HCT116 (cell line): ENCODE results near the gene CNTN5. TPM values are rescaled to one million over a fixed set of nuclear protein-coding genes. Genes with fewer than 3 reads are reported as not detected.

Experiments used
- ATAC-seq: fragments of 200-7000 bp; cut with Tn5 transposase; 2 replicates; pipeline ENCODE4 v1.9.1; 2020; ENCODE audit warnings: mild to moderate bottlenecking, moderate library complexity
- BruUV-seq: library from RNA; stranded (reverse); fragments of 400-500 nt; replicated peaks from 2 replicates; lab custom pipeline; 2021; lab: Mats Ljungman, UMichigan
- CTCF ChIA-PET: fragments of 300-600 bp; sonication (Branson Sonifier 250); formaldehyde crosslinking; loops from one replicate; lab custom pipeline; 2021; ENCODE audit warnings: antibody characterized with exemption; lab: Charles Lee
- POLR2A ChIA-PET: fragments of 300-600, 350-600 bp; sonication (Branson Sonifier 250); formaldehyde crosslinking; loops from one replicate; lab custom pipeline; 2021; ENCODE audit warnings: antibody characterized with exemption; lab: Charles Lee
- RAD21 ChIA-PET, 2 experiments: fragments of 300-600 bp; sonication (Branson Sonifier 250); formaldehyde crosslinking; loops; one replicate each; lab custom pipeline; 2023; ENCODE audit warnings: low total read pairs in 2 of 2; ENCODE audit not compliant: uncharacterized antibody in 2 of 2, unreplicated experiment in 2 of 2, low non-redundant PET in 1 of 2; lab: Charles Lee
- DNase-seq: peaks from one replicate; pipeline ENCODE4 v3.0.0-alpha.2; 2010; ENCODE audit warnings: low read depth, low spot score
- H2AFZ ChIP-seq: fragments of 200-600 bp; shearing (Covaris generic), sonication (generic); 2 replicates; pipeline ENCODE4 v1.6.1; 2017; ENCODE audit warnings: low read depth, mixed run types, mixed read lengths, antibody characterized with exemption, low read length; ENCODE audit not compliant: poor library complexity, severe bottlenecking
- H3K27ac ChIP-seq: 2 replicates; pipeline ENCODE4 v1.5.1; 2012; ENCODE audit warnings: low read depth, low read length
- H3K27me3 ChIP-seq: fragments of 200-600 bp; sonication (generic); 2 replicates; pipeline ENCODE4 v1.6.1; 2016; ENCODE audit warnings: mixed run types, low read length, mixed read lengths; ENCODE audit not compliant: insufficient read depth
- H3K36me3 ChIP-seq, 2 experiments: fragments of 200-500 bp in 1 of 2; fragments of 200-600 bp in 1 of 2; sonication (Bioruptor generic) in 1 of 2; sonication (generic) in 1 of 2; 2 replicates each; pipeline versions ENCODE4 v1.5.1 to v1.6.1; 2014 to 2016; ENCODE audit warnings: low read length in 2 of 2, inconsistent platforms in 1 of 2, mixed read lengths in 1 of 2, mixed run types in 1 of 2; ENCODE audit not compliant: insufficient read depth in 2 of 2, control insufficient read depth in 1 of 2
- H3K4me1 ChIP-seq, 2 experiments: fragments of 200-600 bp in 1 of 2; sonication (generic) in 1 of 2; 2 replicates each; pipeline versions ENCODE4 v1.5.1 to v1.6.1; 2012 to 2017; ENCODE audit warnings: low read length in 2 of 2, inconsistent platforms in 1 of 2, mild to moderate bottlenecking in 1 of 2, mixed read lengths in 1 of 2, mixed run types in 1 of 2, moderate library complexity in 1 of 2; ENCODE audit not compliant: insufficient read depth in 2 of 2, control insufficient read depth in 1 of 2
- H3K4me2 ChIP-seq: fragments of 200-600 bp; sonication (generic); 2 replicates; pipeline ENCODE4 v1.6.1; 2017; ENCODE audit warnings: mixed run types, low read length, mixed read lengths
- H3K4me3 ChIP-seq, 2 experiments: fragments of 200-600 bp in 1 of 2; sonication (generic) in 1 of 2; replicated peaks in 1 of 2; 2 replicates each; pipeline ENCODE4 v1.5.1; 2011 to 2016; ENCODE audit warnings: low read length in 2 of 2, control low read depth in 1 of 2, low read depth in 1 of 2, mild to moderate bottlenecking in 1 of 2, mixed read lengths in 1 of 2, mixed run types in 1 of 2
- H3K79me2 ChIP-seq: fragments of 200-600 bp; sonication (generic); 2 replicates; pipeline ENCODE4 v1.6.1; 2017; ENCODE audit warnings: mild to moderate bottlenecking, mixed run types, low read length, moderate library complexity, mixed read lengths; ENCODE audit not compliant: insufficient read depth
- H3K9ac ChIP-seq: fragments of 200-600 bp; sonication (generic); 2 replicates; pipeline ENCODE4 v1.6.1; 2016; ENCODE audit warnings: low read length, mixed read lengths
- H3K9me2 ChIP-seq: fragments of 200-600 bp; sonication (generic), shearing (Covaris generic); 2 replicates; pipeline ENCODE4 v1.6.1; 2017; ENCODE audit warnings: mixed run types, mild to moderate bottlenecking, moderate library complexity; ENCODE audit not compliant: insufficient read depth
- H3K9me3 ChIP-seq, 2 experiments: fragments of 200-500 bp in 1 of 2; fragments of 200-600 bp in 1 of 2; sonication (Bioruptor generic) in 1 of 2; sonication (generic) in 1 of 2; 2 replicates each; pipeline ENCODE4 v1.6.1; 2014 to 2017; ENCODE audit warnings: low read length in 2 of 2, mixed read lengths in 2 of 2, inconsistent platforms in 1 of 2, low read depth in 1 of 2, mild to moderate bottlenecking in 1 of 2, mixed run types in 1 of 2, moderate library complexity in 1 of 2; ENCODE audit not compliant: control insufficient read depth in 1 of 2, insufficient read depth in 1 of 2
- H4K20me1 ChIP-seq: fragments of 200-600 bp; sonication (generic), shearing (Covaris generic); 2 replicates; pipeline ENCODE4 v1.6.1; 2017; ENCODE audit warnings: mixed run types, mild to moderate bottlenecking, moderate library complexity; ENCODE audit not compliant: insufficient read depth
- CEBPB ChIP-seq: IDR thresholded peaks from 2 replicates; pipeline ENCODE4 v1.6.1; 2012; ENCODE audit warnings: low read depth
- EZH2 ChIP-seq: fragments of 200-600 bp; sonication (generic); IDR thresholded peaks from 2 replicates; pipeline ENCODE4 v1.6.1; 2017; ENCODE audit warnings: antibody characterized with exemption, mixed run types
- EZH2phosphoT487 ChIP-seq: fragments of 200-600 bp; IDR thresholded peaks from 2 replicates; pipeline ENCODE4 v1.6.1; 2018; ENCODE audit warnings: antibody characterized with exemption, borderline replicate concordance
- FOSL1 ChIP-seq: IDR thresholded peaks from 2 replicates; pipeline ENCODE4 v1.6.1; 2012; ENCODE audit warnings: low read depth
- MAX ChIP-seq: IDR thresholded peaks from 2 replicates; pipeline ENCODE4 v1.6.1; 2012
- POLR2AphosphoS5 ChIP-seq: IDR thresholded peaks from 2 replicates; pipeline ENCODE4 v1.6.1; 2011; ENCODE audit warnings: mild to moderate bottlenecking, low read depth, low read length, moderate library complexity
- REST ChIP-seq: IDR thresholded peaks from 2 replicates; pipeline ENCODE4 v1.6.1; 2012; ENCODE audit warnings: low read depth
- SP1 ChIP-seq: IDR thresholded peaks from 2 replicates; pipeline ENCODE4 v1.6.1; 2012; ENCODE audit warnings: low read depth
- SRF ChIP-seq: IDR thresholded peaks from 2 replicates; pipeline ENCODE4 v1.6.1; 2012; ENCODE audit warnings: low read depth
- ZBTB33 ChIP-seq: IDR thresholded peaks from 2 replicates; pipeline ENCODE4 v1.6.1; 2011; ENCODE audit warnings: mild to moderate bottlenecking, low read length, moderate library complexity; ENCODE audit not compliant: insufficient replicate concordance; ENCODE audit errors: extremely low read depth
- ZNF274 ChIP-seq: fragments of 200-500 bp; sonication (Bioruptor generic); IDR thresholded peaks from 2 replicates; pipeline ENCODE4 v1.6.1; 2014; ENCODE audit warnings: mild to moderate bottlenecking, low read depth, low read length, inconsistent platforms
- intact Hi-C: fragments of 100-400 bp; cut with micrococcal nuclease; formaldehyde crosslinking; loops from 2 replicates; pipeline ENCODE4 v1.10.0; 2022
- total RNA-seq: library from RNA; stranded (reverse); gene quantifications from one replicate; pipeline ENCODE4 v1.2.1, GENCODE V29; 2021; ENCODE audit not compliant: unreplicated experiment

CNTN5 gene
- total RNA-seq, 1 experiment from 2014 or later: not detected

GRCh38 chr11:99238401-99238800, 217.7 kb downstream of the CNTN5 start:
- Histone ChIP-seq H3K4me3 (no peak overlapping the region), H3K4me1 (no peaks in the 10 kb centered on the region), H3K27me3 (no peaks in the 10 kb centered on the region), H3K27ac (no peak overlapping the region), H3K79me2 (no peaks in the 10 kb centered on the region), H4K20me1 (no peaks in the 10 kb centered on the region)
- CTCF ChIA-PET: no interaction called here
- no TSS peak for BruUV-seq
- no peak for DNase-seq
- TF ChIP-seq REST (no peak), FOSL1 (no peak), ZBTB33 (no peak), MAX (no peak), SP1 (no peak), CEBPB (no peak), ZNF274 (no peak), POLR2AphosphoS5 (no peak), EZH2phosphoT487 (no peak), SRF (no peak), EZH2 (no peak)
- TF ChIP-seq, all 23 proteins: peak for 0
- intact Hi-C loops: no loop called here
- RAD21 ChIA-PET: no interaction called here
- H3K4me2 ChIP-seq: no peak overlapping the region
- H3K36me3 ChIP-seq: no peaks in the 10 kb centered on the region
- H3K9ac ChIP-seq: no peak overlapping the region
- POLR2A ChIA-PET: no interaction called here
- no peak for ATAC-seq
- no peak overlapping the region for H2AFZ ChIP-seq
- no peaks in the 10 kb centered on the region for H3K9me2 ChIP-seq
- peaks cover 3 to 8% of the 10 kb centered on the region in 2 experiments; a peak in 2 of 4 replicates for H3K9me3 ChIP-seq
